K562 (cell line): Measurements from ENCODE around the gene MEGF11. TPM values are rescaled to one million over a fixed set of nuclear protein-coding genes. Genes with fewer than 3 reads are reported as not detected.

Experiments
- ATAC-seq: fragments of 200-7000 bp; cut with Tn5 transposase; 3 replicates; pipeline ENCODE4 v1.9.1; 2020; ENCODE audit warnings: moderate library complexity
- BruUV-seq: library from RNA; stranded (reverse); fragments of 400-500 nt; replicated peaks from 2 replicates; lab custom pipeline; 2021; lab: Mats Ljungman, UMichigan
- CTCF ChIA-PET: fragments of 300-600 bp; formaldehyde crosslinking; extraction: SDS; loops from one replicate; lab custom pipeline; 2021; ENCODE audit warnings: low intra/inter-chr PET ratio; lab: Yijun Ruan, JAX
- POLR2A ChIA-PET: fragments of 300-600, 350-650 bp; sonication (Branson Sonifier 250); formaldehyde crosslinking; extraction: SDS; loops from one replicate; lab custom pipeline; 2021; ENCODE audit warnings: antibody characterized with exemption, inconsistent platforms; lab: Yijun Ruan, JAX
- DNase-seq, 4 experiments: peaks; one replicate each; pipeline versions ENCODE4 v3.0.0 to v3.0.0-alpha.2; 2011 to 2018; ENCODE audit warnings: low spot score in 3 of 4, mixed read lengths in 3 of 4; ENCODE audit errors: extremely low read depth in 1 of 4
- FAIRE-seq: peaks from 2 replicates; lab custom pipeline; 2011; peaks lifted over from hg19 to GRCh38; lab: Jason Lieb, UNC
- H2AFZ ChIP-seq: 2 replicates; pipeline ENCODE4 v1.6.0; 2011; ENCODE audit warnings: low read depth, low read length, control low read depth, inconsistent platforms
- H3K27ac ChIP-seq: fragments of 200-600 bp; 3 replicates; pipeline ENCODE4 v1.8.0; 2011; ENCODE audit warnings: low read depth, mild to moderate bottlenecking, control low read depth, inconsistent platforms, low read length, moderate library complexity, mixed read lengths; ENCODE audit errors: extremely low read depth
- H3K27me3 ChIP-seq, 2 experiments: fragments of 300-600 bp in 1 of 2; 2 replicates in 1 of 2; 3 replicates in 1 of 2; pipeline versions ENCODE4 v1.6.0 to v1.8.0; 2011; ENCODE audit warnings: inconsistent platforms in 2 of 2, low read length in 2 of 2, mild to moderate bottlenecking in 1 of 2, mixed read lengths in 1 of 2, moderate library complexity in 1 of 2; ENCODE audit not compliant: control insufficient read depth in 2 of 2, insufficient read depth in 2 of 2
- H3K36me3 ChIP-seq: fragments of 300-600 bp; 3 replicates; pipeline ENCODE4 v1.8.0; 2011; ENCODE audit warnings: mild to moderate bottlenecking, low read length, inconsistent platforms; ENCODE audit not compliant: control insufficient read depth, insufficient read depth
- H3K4me1 ChIP-seq, 2 experiments: fragments of 200-600 bp in 1 of 2; replicated peaks in 1 of 2; 2 replicates in 1 of 2; 3 replicates in 1 of 2; pipeline versions ENCODE4 v1.5.1 to v1.8.0; 2011; ENCODE audit warnings: inconsistent platforms in 2 of 2, low read length in 2 of 2, mild to moderate bottlenecking in 1 of 2, mixed read lengths in 1 of 2, moderate library complexity in 1 of 2; ENCODE audit not compliant: control insufficient read depth in 2 of 2, insufficient read depth in 2 of 2
- H3K4me2 ChIP-seq: 2 replicates; pipeline ENCODE4 v1.6.1; 2011; ENCODE audit warnings: low read length, control low read depth, inconsistent platforms, mixed read lengths; ENCODE audit not compliant: insufficient read depth
- H3K4me3 ChIP-seq: fragments of 200-600 bp; sonication (generic), shearing (Covaris generic); 2 replicates; pipeline ENCODE4 v1.5.1; 2016; ENCODE audit warnings: control low read depth, inconsistent platforms
- H3K79me2 ChIP-seq: fragments of 200-600 bp; 3 replicates; pipeline ENCODE4 v1.8.0; 2011; ENCODE audit warnings: low read length, inconsistent platforms; ENCODE audit not compliant: control insufficient read depth, insufficient read depth
- H3K9ac ChIP-seq, 2 experiments: 2 replicates each; pipeline versions ENCODE4 v1.6.0 to v1.6.1; 2011; ENCODE audit warnings: low read depth in 2 of 2, low read length in 2 of 2, control low read depth in 1 of 2, inconsistent platforms in 1 of 2, mild to moderate bottlenecking in 1 of 2, mixed read lengths in 1 of 2; ENCODE audit not compliant: insufficient read depth in 1 of 2
- H3K9me1 ChIP-seq: one replicate; pipeline ENCODE4 v1.6.0; 2011; ENCODE audit warnings: inconsistent platforms, mild to moderate bottlenecking, low read length, moderate library complexity; ENCODE audit not compliant: control insufficient read depth, insufficient read depth
- H3K9me3 ChIP-seq: replicated peaks from 2 replicates; pipeline ENCODE4 v1.5.1; 2011; ENCODE audit warnings: low read depth, low read length, inconsistent platforms; ENCODE audit not compliant: control insufficient read depth, insufficient read depth
- H4K20me1 ChIP-seq: replicated peaks from 2 replicates; pipeline ENCODE4 v1.6.1; 2011; ENCODE audit warnings: low read length, inconsistent platforms, mixed read lengths; ENCODE audit not compliant: control insufficient read depth, insufficient read depth
- CREM ChIP-seq: IDR thresholded peaks from 2 replicates; pipeline ENCODE4 v1.6.1; 2014; ENCODE audit warnings: antibody characterized with exemption, low read depth
- ILK ChIP-seq: fragments of 450-650 bp; IDR thresholded peaks from 2 replicates; pipeline ENCODE4 v1.6.1; 2016; ENCODE audit warnings: missing genetic modification characterization, low read depth, mild to moderate bottlenecking, missing compliant biosample characterization, moderate library complexity, borderline replicate concordance
- NFATC3 ChIP-seq: fragments of 450-650 bp; IDR thresholded peaks from 2 replicates; pipeline ENCODE4 v1.6.1; 2017; ENCODE audit warnings: mild to moderate bottlenecking
- NFE2 ChIP-seq: IDR thresholded peaks from 2 replicates; pipeline ENCODE4 v1.6.1; 2014; ENCODE audit warnings: antibody characterized with exemption, low read depth
- NFIC ChIP-seq: fragments of 450-650 bp; IDR thresholded peaks from 2 replicates; pipeline ENCODE4 v1.6.1; 2017; ENCODE audit warnings: mild to moderate bottlenecking, inconsistent platforms
- RAD51 ChIP-seq: fragments of 450-650 bp; IDR thresholded peaks from 2 replicates; pipeline ENCODE4 v1.7.1; 2016; ENCODE audit warnings: low read depth, mild to moderate bottlenecking, borderline replicate concordance
- RREB1 ChIP-seq: fragments of 250-450 bp; sonication (Bioruptor Pico); IDR thresholded peaks from 2 replicates; pipeline ENCODE4 v1.4.0; 2020
- TEAD2 ChIP-seq: fragments of 450-650 bp; IDR thresholded peaks from 2 replicates; pipeline ENCODE4 v1.6.1; 2016; ENCODE audit warnings: missing genetic modification characterization, control low read depth, missing compliant biosample characterization
- TFE3 ChIP-seq: fragments of 450-650 bp; formaldehyde crosslinking; IDR thresholded peaks from 2 replicates; pipeline ENCODE4 v1.4.0; 2020; ENCODE audit warnings: mild to moderate bottlenecking, mixed read lengths
- ZEB2 ChIP-seq: fragments of 450-650 bp; IDR thresholded peaks from 2 replicates; pipeline ENCODE4 v1.6.1; 2016
- ZNF395 ChIP-seq: fragments of 200-800 bp; sonication (Bioruptor generic); IDR thresholded peaks from 2 replicates; pipeline ENCODE4 v1.6.1; 2017; ENCODE audit warnings: missing genetic modification characterization, missing compliant biosample characterization
- ZNF551 ChIP-seq: fragments of 250-450 bp; sonication (Bioruptor Pico); IDR thresholded peaks from 2 replicates; pipeline ENCODE4 v1.5.0; 2021; ENCODE audit warnings: mild to moderate bottlenecking, moderate library complexity
- WGBS: fragments of 100-300 bp; shearing (Covaris generic); methylation state at CpG from one replicate; pipeline ENCODE4 v1.1.6; 2016; ENCODE audit warnings: low coverage, mixed read lengths; ENCODE audit not compliant: insufficient coverage; ENCODE audit errors: missing lambda C conversion rate; 5-methylcytosine and 5-hydroxymethylcytosine counted together
- in situ Hi-C: fragments of 300-500 bp; cut with MboI; formaldehyde crosslinking; loops from 4 replicates; pipeline ENCODE4 v1.15.0; 2018; ENCODE audit warnings: inconsistent platforms, mixed read lengths
- intact Hi-C: fragments of 100-400 bp; cut with micrococcal nuclease; formaldehyde crosslinking; loops from 2 replicates; pipeline ENCODE4 v1.14.2; 2022
- polyA plus RNA-seq, 8 experiments: library from polyadenylated mRNA; depleted of rRNA in 4 of 8; stranded (reverse) in 5 of 8; unstranded in 3 of 8; fragments of >200 nt; fragmentation: Nextera tagmentation in 2 of 8; fragmentation: Illumina TruSeq in 1 of 8; extraction: Ambion mirVana in 2 of 8; extraction: Trizol in 1 of 8; gene quantifications; 2 replicates each; pipeline versions ENCODE4 v1.2.1 to v1.2.3, GENCODE V29; 2011 to 2014; ENCODE audit warnings: inconsistent platforms in 1 of 8, missing spikeins in 1 of 8
- total RNA-seq, 7 experiments: library from RNA; depleted of rRNA in 6 of 7; stranded (reverse); fragments of >200 nt in 6 of 7; fragmentation: Illumina TruSeq in 2 of 7; extraction: Trizol in 2 of 7; gene quantifications; 2 replicates each; pipeline versions ENCODE4 v1.2.1 to v1.2.3, GENCODE V29; 2011 to 2021; ENCODE audit warnings: low replicate concordance in 1 of 7

MEGF11 gene
- total and polyA plus RNA-seq, 9 of the 15 experiments (the other 6 are each of a cell fraction or from before 2014, with no cell fraction given): 0.06 to 0.23 (median 0.20) TPM; not detected in 6

GRCh38 chr15:65969865-65970816 lies 283.4 kb downstream of the MEGF11 start:
- intact Hi-C loops (loop anchor here (10.0 kb wide), 1 partner anchor 355 kb away; the partner anchor contains the start of gene INTS14), in situ Hi-C loops (no loop called here)
- no peaks in the 10 kb centered on the region for H3K9me1 ChIP-seq
- H3K4me3 ChIP-seq: no peak overlapping the region
- no peak for DNase-seq
- H3K27me3 ChIP-seq: peaks cover 7 to 37% of the 10 kb centered on the region in 2 experiments; a peak in 3 of 5 replicates
- no peak for ATAC-seq
- no peak overlapping the region for H2AFZ ChIP-seq
- BruUV-seq: no TSS peak
- no peaks in the 10 kb centered on the region for H3K9me3 ChIP-seq
- FAIRE-seq: no peak
- 13% methylated on average over 7 of the region's 7 CpGs for WGBS
- no peaks in the 10 kb centered on the region for H3K79me2 ChIP-seq
- no peak overlapping the region; the same call in 2 of the 3 replicates for H3K27ac ChIP-seq
- H3K4me1 ChIP-seq: peaks cover 0 to 21% of the 10 kb centered on the region in 2 experiments; a peak in 3 of 5 replicates
- POLR2A ChIA-PET: interaction anchor here (0.7 to 1.7 kb wide), 3 partner anchors 11 to 19 kb away, joined by 3 to 6 read pairs (median 4); no protein-coding TSS in a partner anchor
- no peak overlapping the region for H3K9ac ChIP-seq
- no peaks in the 10 kb centered on the region; the same call in 1 of the 2 replicates for H4K20me1 ChIP-seq
- CTCF ChIA-PET: no interaction called here
- H3K36me3 ChIP-seq: no peaks in the 10 kb centered on the region
- peak overlapping the region; percentile 58; the same call in 1 of the 2 replicates for H3K4me2 ChIP-seq
- TF ChIP-seq RREB1 (CRISPR knock-in tag) (0 out of 2 replicates have a peak, but pooled peaks have one; percentile 72), ZNF551 (CRISPR knock-in tag) (no peak), TFE3 (CRISPR knock-in tag) (peak; percentile 84), CREM (no peak), TEAD2 (no peak), NFIC (no peak), ZEB2 (no peak), ILK (tag) (no peak), RAD51 (peak; percentile 55), ZNF395 (CRISPR knock-in tag) (0 out of 2 replicates have a peak, but pooled peaks have one; percentile 28), NFATC3 (no peak), NFE2 (no peak)
